Left ventricle myocardium inferior (tissue), 1 donor: Measurements from ENCODE around the gene RCAN2. TPM values are rescaled to one million over a fixed set of nuclear protein-coding genes. Genes with fewer than 3 reads are reported as not detected.

Experiments used
- DNase-seq: peaks from one replicate; pipeline ENCODE4 v3.0.0-alpha.2; 2020
- H3K27ac ChIP-seq: fragments of 200-600 bp; replicated peaks from 2 replicates; pipeline ENCODE4 v1.8.0; 2021
- H3K27me3 ChIP-seq: fragments of 200-600 bp; 2 replicates; pipeline ENCODE4 v1.8.0; 2021; ENCODE audit warnings: low read depth
- H3K36me3 ChIP-seq: fragments of 200-600 bp; 2 replicates; pipeline ENCODE4 v1.8.0; 2021
- H3K4me1 ChIP-seq: fragments of 200-600 bp; 2 replicates; pipeline ENCODE4 v1.8.0; 2021
- H3K4me3 ChIP-seq: fragments of 200-600 bp; 2 replicates; pipeline ENCODE4 v1.8.0; 2021; ENCODE audit warnings: mild to moderate bottlenecking, moderate library complexity
- H3K9me3 ChIP-seq: fragments of 200-600 bp; replicated peaks from 2 replicates; pipeline ENCODE4 v1.8.0; 2021
- CTCF ChIP-seq: fragments of 200-600 bp; IDR thresholded peaks from 2 replicates; pipeline ENCODE4 v1.8.0; 2021; ENCODE audit warnings: antibody characterized with exemption, mild to moderate bottlenecking, borderline replicate concordance
- intact Hi-C: fragments of 100-400 bp; cut with micrococcal nuclease; formaldehyde crosslinking; loops from one replicate; pipeline ENCODE4 v1.11.0; 2022
- total RNA-seq: library from RNA; stranded (reverse); fragmentation: NEBNext Ultra II Directional; extraction: Animal tissue kit (Norgen Biotek cat#: 25700); gene quantifications from one replicate; pipeline ENCODE4 v1.2.1, GENCODE V29; 2021
- donor health status: DM: no; HTN: yes; CAD: no; lungs with severe emphysema.

The RCAN2 gene
- total RNA-seq, 1 donor from 2014 or later, result 312 TPM

GRCh38 chr6:46184114-46184513 lies 307.1 kb downstream of the RCAN2 start:
- no peaks in the 10 kb centered on the region for H3K9me3 ChIP-seq
- H3K36me3 ChIP-seq, result no peaks in the 10 kb centered on the region
- H3K4me3 ChIP-seq, result no peak overlapping the region
- H3K4me1 ChIP-seq, result peaks cover 10% of the 10 kb centered on the region
- no peaks in the 10 kb centered on the region for H3K27me3 ChIP-seq
- intact Hi-C loops, result no loop called here
- TF ChIP-seq CTCF, result no peak
- H3K27ac ChIP-seq, result no peak overlapping the region
- no peak for DNase-seq

- H3K4me1 ChIP-seq, result peaks cover 4% of the 10 kb centered on the region
- TF ChIP-seq CTCF, result no peak
- H3K27ac ChIP-seq, result no peak overlapping the region
- H3K9me3 ChIP-seq, result no peaks in the 10 kb centered on the region
- intact Hi-C loops, result no loop called here
- DNase-seq, result no peak
- H3K4me3 ChIP-seq, result no peak overlapping the region
- H3K27me3 ChIP-seq, result peaks cover under 1% of the 10 kb centered on the region
- H3K36me3 ChIP-seq, result no peaks in the 10 kb centered on the region
Measured at GRCh38 chr6:46175976-46176375, 315.3 kb downstream of the RCAN2 start.

- Histone ChIP-seq H3K27ac (no peak overlapping the region), H3K4me3 (no peak overlapping the region), H3K9me3 (no peaks in the 10 kb centered on the region), H3K27me3 (peaks cover 6% of the 10 kb centered on the region), H3K4me1 (peaks cover 9% of the 10 kb centered on the region), H3K36me3 (no peaks in the 10 kb centered on the region)
- DNase-seq, result no peak
- intact Hi-C loops, result no loop called here
- TF ChIP-seq CTCF, result no peak
Measured at GRCh38 chr6:46175446-46175845, 315.8 kb downstream of the RCAN2 start.

- Histone ChIP-seq H3K27ac (no peak overlapping the region), H3K4me1 (peaks cover 13% of the 10 kb centered on the region), H3K4me3 (no peak overlapping the region), H3K9me3 (no peaks in the 10 kb centered on the region), H3K36me3 (no peaks in the 10 kb centered on the region), H3K27me3 (peaks cover 6% of the 10 kb centered on the region)
- intact Hi-C loops, result no loop called here
- DNase-seq, result no peak
- no peak for TF ChIP-seq CTCF
Measured at GRCh38 chr6:46174904-46175303, 316.3 kb downstream of the RCAN2 start.

- Histone ChIP-seq H3K27ac (no peak overlapping the region), H3K4me3 (no peak overlapping the region), H3K9me3 (no peaks in the 10 kb centered on the region), H3K4me1 (peaks cover 13% of the 10 kb centered on the region), H3K27me3 (peaks cover 6% of the 10 kb centered on the region), H3K36me3 (no peaks in the 10 kb centered on the region)
- no peak for TF ChIP-seq CTCF
- intact Hi-C loops, result no loop called here
- no peak for DNase-seq
Measured at GRCh38 chr6:46172176-46172575, 319.1 kb downstream of the RCAN2 start.

Other genes with a start within 250 kb of the RCAN2 start
- gene CYP39A1, start 161.4 kb upstream of the RCAN2 start, total RNA-seq, result 5.4 TPM
- 18.6 TPM for gene SLC25A27, start 161.5 kb upstream of the RCAN2 start, total RNA-seq
- 0.36 TPM for gene TDRD6, start 196.4 kb upstream of the RCAN2 start, total RNA-seq
- 0.16 TPM for gene PLA2G7, start 243.9 kb upstream of the RCAN2 start, total RNA-seq